Endometrial microvascular endothelial cells (primary cell): ENCODE measurements around the gene MRRF. TPM values are rescaled to one million over a fixed set of nuclear protein-coding genes. Genes with fewer than 3 reads are reported as not detected.

Experiments used
- in situ Hi-C: cut with HindIII; loops from 2 replicates; pipeline ENCODE4 v1.10.0; 2017; ENCODE audit warnings: low sequenced_read_pairs, low pct_unique_long_range_greater_than_20kb; ENCODE audit errors: inconsistent ontology term
- total RNA-seq: library from RNA; depleted of rRNA; stranded (reverse); fragments of >200 nt; gene quantifications from one replicate; pipeline ENCODE4 v1.2.3, GENCODE V29; 2015; ENCODE audit errors: inconsistent ontology term

Gene MRRF
- total RNA-seq, 1 donor from 2014 or later: 51.4 TPM

GRCh38 chr9:122367774-122368460 is 103.2 kb downstream of the MRRF start:
- in situ Hi-C loops: no loop called here

GRCh38 chr9:122368642-122369041 is 104.0 kb downstream of the MRRF start:
- in situ Hi-C loops: no loop called here

GRCh38 chr9:122370303-122370702 is 105.6 kb downstream of the MRRF start:
- in situ Hi-C loops: no loop called here

GRCh38 chr9:122370869-122371755 is 106.4 kb downstream of the MRRF start, which contains the start of gene PTGS1:
PTGS1 (plus strand) TSS chr9:122371024; CDS start chr9:122371085, 61 bp downstream.
- in situ Hi-C loops: no loop called here

GRCh38 chr9:122371846-122372245 is 107.2 kb downstream of the MRRF start:
- in situ Hi-C loops: no loop called here

- in situ Hi-C loops: no loop called here
These were observed 108.5 kb downstream of the MRRF start for GRCh38 chr9:122372856-122373845.

- in situ Hi-C loops: no loop called here
These were observed 110.3 kb downstream of the MRRF start for GRCh38 chr9:122374885-122375420.

- in situ Hi-C loops: no loop called here
These were observed 112.1 kb downstream of the MRRF start for GRCh38 chr9:122376796-122377195.

- in situ Hi-C loops: no loop called here
These were observed 112.8 kb downstream of the MRRF start for GRCh38 chr9:122377241-122378164.

- in situ Hi-C loops: no loop called here
These were observed 113.6 kb downstream of the MRRF start for GRCh38 chr9:122378236-122378635.

GRCh38 chr9:122379340-122379739 is 114.7 kb downstream of the MRRF start:
- in situ Hi-C loops: no loop called here

- in situ Hi-C loops: no loop called here
These were observed 115.6 kb downstream of the MRRF start for GRCh38 chr9:122380293-122380692.

Other genes starting within 250 kb of the MRRF start
- 2.0 TPM for gene TTLL11, start 171.6 kb upstream of the MRRF start, total RNA-seq
- gene NDUFA8, start 105.1 kb upstream of the MRRF start, total RNA-seq: 79.3 TPM
- gene MORN5, start 105.0 kb upstream of the MRRF start, total RNA-seq: not detected
- gene LHX6, start 35.9 kb upstream of the MRRF start, total RNA-seq: 24.2 TPM
- gene RBM18, start within 50 bp of the MRRF start, total RNA-seq: 18.7 TPM
- 1.0 TPM for gene PTGS1, start 106.1 kb downstream of the MRRF start, total RNA-seq
- gene OR1J1, start 213.0 kb downstream of the MRRF start, total RNA-seq: not detected
- gene OR1J2, start 245.9 kb downstream of the MRRF start, total RNA-seq: not detected